SK-N-MC (cell line): ENCODE measurements around the gene ZBTB38.

Experiments
- EZH2 ChIP-seq: fragments of 200-600 bp; sonication (generic); IDR thresholded peaks from one replicate; pipeline ENCODE4 v1.6.1; 2017; ENCODE audit warnings: antibody characterized with exemption
- POLR2AphosphoS5 ChIP-seq: IDR thresholded peaks from 2 replicates; pipeline ENCODE4 v1.6.1; 2012; ENCODE audit warnings: mild to moderate bottlenecking, low read depth, low read length, borderline replicate concordance

- TF ChIP-seq POLR2AphosphoS5: no peak
- no peak for TF ChIP-seq EZH2
These were observed 35.3 kb downstream of the ZBTB38 start for GRCh38 chr3:141403576-141403975.
